GM18873 (cell line): ENCODE results near the gene MYOM3.
"Not testable (repeated sequence)": the region's sequence is repeated elsewhere in the genome, so short reads cannot be mapped to it uniquely, and the experiment has no call there.

Experiments
- ATAC-seq: cut with Tn5 transposase; IDR thresholded peaks from one replicate; pipeline ENCODE4 v1.9.1; 2021; ENCODE audit warnings: mild to moderate bottlenecking, moderate library complexity, moderate number of reproducible peaks; ENCODE audit not compliant: unreplicated experiment, low FRiP score

MYOM3 gene

DNA sequence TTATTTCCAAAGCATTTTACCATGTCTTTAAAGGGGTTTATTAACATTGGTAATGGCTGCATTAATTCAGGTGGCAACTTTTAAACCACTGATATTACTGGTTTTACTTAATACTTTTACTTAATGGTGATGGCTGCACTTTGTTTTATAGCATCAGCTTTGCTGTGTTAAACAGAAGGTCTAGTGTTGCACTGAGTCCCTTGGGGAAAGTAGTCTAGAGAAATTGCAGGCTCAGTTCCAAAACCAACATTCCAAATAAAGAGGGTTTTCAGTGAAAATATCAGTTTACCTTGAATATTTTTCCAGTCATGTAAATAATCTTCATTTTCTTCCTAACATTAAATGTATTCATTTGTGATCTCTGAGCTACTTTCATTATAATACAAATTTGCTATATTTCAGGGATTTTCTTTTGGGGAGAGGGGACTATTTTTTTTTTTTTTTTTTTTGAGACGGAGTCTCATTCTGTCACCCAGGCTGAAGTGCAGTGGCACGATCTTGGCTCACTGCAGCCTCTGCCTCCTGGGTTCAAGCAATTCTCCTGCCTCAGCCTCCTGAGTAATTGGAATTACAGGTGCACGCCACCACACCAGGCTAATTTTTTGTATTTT, 103.3 kb downstream of the MYOM3 start:
- ATAC-seq = not testable (repeated sequence)

DNA sequence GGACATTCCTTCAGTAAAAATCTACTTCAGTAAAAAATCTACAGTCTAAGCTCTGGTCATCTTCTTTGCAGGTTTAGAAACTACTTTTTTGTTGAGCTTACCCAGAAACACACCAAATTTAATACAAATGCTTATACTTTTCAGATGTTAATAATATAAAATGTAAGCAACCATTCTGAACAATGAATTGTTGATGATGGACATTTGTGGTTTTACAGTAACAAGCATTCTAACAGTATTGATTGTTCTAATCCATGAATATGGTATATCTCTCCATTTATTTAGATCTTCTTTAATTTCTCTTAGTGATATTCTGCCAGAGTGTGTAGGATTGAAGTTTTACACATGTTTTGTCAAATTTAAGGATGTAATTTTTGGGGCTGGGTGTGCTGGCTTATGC, 104.9 kb downstream of the MYOM3 start:
- ATAC-seq = no peak
